Left ventricle myocardium inferior (tissue), 1 donor: Measurements from ENCODE around the gene E2F3. TPM values are rescaled to one million over a fixed set of nuclear protein-coding genes. Genes with fewer than 3 reads are reported as not detected.

Experiments used
- DNase-seq: peaks from one replicate; pipeline ENCODE4 v3.0.0-alpha.2; 2020
- H3K27ac ChIP-seq: fragments of 200-600 bp; replicated peaks from 2 replicates; pipeline ENCODE4 v1.8.0; 2021
- H3K27me3 ChIP-seq: fragments of 200-600 bp; 2 replicates; pipeline ENCODE4 v1.8.0; 2021; ENCODE audit warnings: low read depth
- H3K36me3 ChIP-seq: fragments of 200-600 bp; 2 replicates; pipeline ENCODE4 v1.8.0; 2021
- H3K4me1 ChIP-seq: fragments of 200-600 bp; 2 replicates; pipeline ENCODE4 v1.8.0; 2021
- H3K4me3 ChIP-seq: fragments of 200-600 bp; 2 replicates; pipeline ENCODE4 v1.8.0; 2021; ENCODE audit warnings: mild to moderate bottlenecking, moderate library complexity
- H3K9me3 ChIP-seq: fragments of 200-600 bp; replicated peaks from 2 replicates; pipeline ENCODE4 v1.8.0; 2021
- intact Hi-C: fragments of 100-400 bp; cut with micrococcal nuclease; formaldehyde crosslinking; loops from one replicate; pipeline ENCODE4 v1.11.0; 2022
- total RNA-seq: library from RNA; stranded (reverse); fragmentation: NEBNext Ultra II Directional; extraction: Animal tissue kit (Norgen Biotek cat#: 25700); gene quantifications from one replicate; pipeline ENCODE4 v1.2.1, GENCODE V29; 2021
- TF ChIP-seq, protein P1 (sequence below): fragments of 200-600 bp; IDR thresholded peaks from 2 replicates; pipeline ENCODE4 v1.8.0; 2021; ENCODE audit warnings: antibody characterized with exemption, mild to moderate bottlenecking, borderline replicate concordance
- donor health status: DM: no; HTN: yes; CAD: no; lungs with severe emphysema.

E2F3 gene
- total RNA-seq, 1 donor from 2014 or later = 6.7 TPM

GRCh38 chr6:20483887-20484497 is 82.3 kb downstream of the E2F3 start:
- no peak for DNase-seq
- Histone ChIP-seq H3K4me1 (peaks cover 7% of the 10 kb centered on the region), H3K4me3 (no peak overlapping the region), H3K36me3 (peaks cover 50% of the 10 kb centered on the region), H3K27me3 (no peaks in the 10 kb centered on the region), H3K27ac (no peak overlapping the region), H3K9me3 (no peaks in the 10 kb centered on the region)
- intact Hi-C loops = no loop called here
- TF ChIP-seq, protein P1, sequence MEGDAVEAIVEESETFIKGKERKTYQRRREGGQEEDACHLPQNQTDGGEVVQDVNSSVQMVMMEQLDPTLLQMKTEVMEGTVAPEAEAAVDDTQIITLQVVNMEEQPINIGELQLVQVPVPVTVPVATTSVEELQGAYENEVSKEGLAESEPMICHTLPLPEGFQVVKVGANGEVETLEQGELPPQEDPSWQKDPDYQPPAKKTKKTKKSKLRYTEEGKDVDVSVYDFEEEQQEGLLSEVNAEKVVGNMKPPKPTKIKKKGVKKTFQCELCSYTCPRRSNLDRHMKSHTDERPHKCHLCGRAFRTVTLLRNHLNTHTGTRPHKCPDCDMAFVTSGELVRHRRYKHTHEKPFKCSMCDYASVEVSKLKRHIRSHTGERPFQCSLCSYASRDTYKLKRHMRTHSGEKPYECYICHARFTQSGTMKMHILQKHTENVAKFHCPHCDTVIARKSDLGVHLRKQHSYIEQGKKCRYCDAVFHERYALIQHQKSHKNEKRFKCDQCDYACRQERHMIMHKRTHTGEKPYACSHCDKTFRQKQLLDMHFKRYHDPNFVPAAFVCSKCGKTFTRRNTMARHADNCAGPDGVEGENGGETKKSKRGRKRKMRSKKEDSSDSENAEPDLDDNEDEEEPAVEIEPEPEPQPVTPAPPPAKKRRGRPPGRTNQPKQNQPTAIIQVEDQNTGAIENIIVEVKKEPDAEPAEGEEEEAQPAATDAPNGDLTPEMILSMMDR = no peak

DNA sequence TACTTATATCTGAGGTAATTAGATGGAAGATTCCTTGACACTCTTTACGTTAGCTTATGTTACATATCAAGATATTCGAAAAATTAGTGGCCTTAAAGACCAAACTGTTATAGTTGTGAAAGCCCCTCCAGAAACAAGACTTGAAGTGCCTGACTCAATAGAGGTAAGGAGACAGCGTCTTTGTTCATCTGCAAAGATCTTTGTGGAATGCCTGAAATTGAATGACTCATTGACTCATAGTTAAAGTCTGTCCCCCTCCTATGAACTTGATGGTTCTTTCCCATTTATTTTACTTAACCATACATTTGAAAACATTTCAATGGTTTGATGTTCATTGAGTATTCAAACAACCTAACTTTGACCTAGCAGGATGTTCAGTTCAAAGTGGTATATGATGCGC is 85.0 kb downstream of the E2F3 start:
- H3K4me1 ChIP-seq = no peaks in the 10 kb centered on the region
- H3K27ac ChIP-seq = no peak overlapping the region
- no peaks in the 10 kb centered on the region for H3K27me3 ChIP-seq
- intact Hi-C loops = no loop called here
- TF ChIP-seq, protein P1 = no peak
- no peaks in the 10 kb centered on the region for H3K9me3 ChIP-seq
- H3K36me3 ChIP-seq = peaks cover 54% of the 10 kb centered on the region
- no peak for DNase-seq
- H3K4me3 ChIP-seq = no peak overlapping the region

DNA sequence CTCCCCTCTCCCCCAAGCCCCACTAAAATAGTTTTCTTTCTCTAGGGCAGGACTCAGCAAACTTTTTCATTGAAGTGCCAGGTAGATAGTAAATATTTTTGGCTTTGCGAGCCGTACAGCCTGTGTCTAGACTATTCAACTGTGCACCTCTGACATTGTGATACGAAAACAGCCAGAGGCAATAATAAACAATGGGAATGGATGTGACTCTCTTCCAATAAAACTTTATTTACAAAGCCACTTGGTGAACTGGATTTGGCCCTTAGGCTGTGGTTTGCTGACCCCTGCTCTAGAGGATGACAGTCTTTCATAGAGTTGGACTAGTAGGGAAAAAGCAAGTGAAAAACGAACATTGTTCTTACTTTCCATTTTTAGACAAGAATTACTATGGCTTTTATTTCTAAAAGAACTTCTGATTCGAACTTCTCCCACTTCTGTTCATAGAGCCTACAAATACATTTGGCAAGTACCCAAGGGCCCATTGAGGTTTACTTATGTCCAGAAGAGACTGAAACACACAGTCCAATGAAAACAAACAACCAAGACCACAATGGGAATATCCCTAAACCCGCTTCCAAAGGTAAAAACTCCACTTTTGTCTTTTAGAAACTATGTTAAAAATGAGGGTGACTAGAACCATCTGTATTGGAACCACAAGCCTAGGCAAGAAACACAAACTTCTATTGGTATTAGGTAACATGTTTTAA is 86.1 kb downstream of the E2F3 start:
- TF ChIP-seq, protein P1 = no peak
- Histone ChIP-seq H3K4me3 (no peak overlapping the region), H3K36me3 (peaks cover 46% of the 10 kb centered on the region)

GRCh38 chr6:20490591-20490990 is 88.9 kb downstream of the E2F3 start:
- intact Hi-C loops = no loop called here
- Histone ChIP-seq H3K4me3 (no peak overlapping the region), H3K4me1 (no peaks in the 10 kb centered on the region), H3K9me3 (no peaks in the 10 kb centered on the region), H3K27ac (no peak overlapping the region), H3K36me3 (peaks cover 34% of the 10 kb centered on the region), H3K27me3 (no peaks in the 10 kb centered on the region)
- DNase-seq = no peak
- TF ChIP-seq, protein P1 = no peak

More for the DNA sequence above, 86.1 kb downstream of the E2F3 start:
- Histone ChIP-seq H3K9me3 (no peaks in the 10 kb centered on the region), H3K27ac (no peak overlapping the region), H3K4me1 (no peaks in the 10 kb centered on the region), H3K27me3 (no peaks in the 10 kb centered on the region)
- intact Hi-C loops = no loop called here
- no peak for DNase-seq

GRCh38 chr6:20492099-20492498 is 90.4 kb downstream of the E2F3 start:
- intact Hi-C loops = no loop called here
- TF ChIP-seq, protein P1 = no peak
- no peak overlapping the region for H3K27ac ChIP-seq

More at GRCh38 chr6:20492099-20492498, 90.4 kb downstream of the E2F3 start:
- no peak for DNase-seq
- H3K4me3 ChIP-seq = no peak overlapping the region
- no peaks in the 10 kb centered on the region for H3K27me3 ChIP-seq
- no peaks in the 10 kb centered on the region for H3K9me3 ChIP-seq
- peaks cover 34% of the 10 kb centered on the region for H3K36me3 ChIP-seq
- H3K4me1 ChIP-seq = no peaks in the 10 kb centered on the region
